Measurements from ENCODE around the gene TPH1.
"Not testable (repeated sequence)": the region's sequence is repeated elsewhere in the genome, so short reads cannot be mapped to it uniquely, and the experiment has no call there.

TPH1 gene

DNA sequence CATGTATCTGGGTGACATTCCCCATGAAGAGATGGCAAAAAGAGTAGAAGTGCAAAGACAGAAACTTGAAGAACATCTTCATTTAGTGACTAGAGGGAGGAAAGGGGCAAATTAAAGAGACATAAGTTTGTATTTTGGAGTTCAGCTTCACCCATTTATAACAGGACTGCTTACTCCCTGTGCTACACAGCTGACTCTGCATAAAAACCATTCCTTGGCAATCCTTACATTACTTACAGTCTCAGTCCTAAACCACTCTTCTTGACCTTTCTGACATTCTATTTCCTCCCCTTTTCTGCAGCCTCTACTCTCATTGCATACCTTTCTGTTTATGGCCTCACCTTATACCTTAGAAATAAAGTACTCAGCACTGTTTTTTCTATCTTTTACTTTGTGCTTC is 26.4 kb downstream of the TPH1 start:
- no peak for DNase-seq

DNA sequence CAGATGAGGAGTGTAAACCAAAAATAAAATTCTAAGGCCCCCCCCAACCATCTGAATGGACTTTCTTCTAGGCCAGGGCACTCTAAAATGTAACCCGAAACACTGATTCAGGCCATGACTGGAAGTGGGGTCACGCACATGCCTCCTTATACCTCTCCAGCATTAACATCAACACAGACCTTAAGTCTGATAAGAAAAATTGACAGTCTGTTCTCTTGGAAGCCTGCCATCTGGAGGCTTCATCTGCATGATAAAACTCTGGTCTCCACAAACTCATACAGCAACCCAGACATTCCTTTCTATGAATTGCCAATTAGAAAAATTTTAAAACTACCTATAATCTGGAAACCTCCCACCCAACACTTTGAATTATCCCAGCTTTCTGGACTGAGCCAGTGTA is 29.3 kb downstream of the TPH1 start:
- peak; percentile 47 for DNase-seq

DNA sequence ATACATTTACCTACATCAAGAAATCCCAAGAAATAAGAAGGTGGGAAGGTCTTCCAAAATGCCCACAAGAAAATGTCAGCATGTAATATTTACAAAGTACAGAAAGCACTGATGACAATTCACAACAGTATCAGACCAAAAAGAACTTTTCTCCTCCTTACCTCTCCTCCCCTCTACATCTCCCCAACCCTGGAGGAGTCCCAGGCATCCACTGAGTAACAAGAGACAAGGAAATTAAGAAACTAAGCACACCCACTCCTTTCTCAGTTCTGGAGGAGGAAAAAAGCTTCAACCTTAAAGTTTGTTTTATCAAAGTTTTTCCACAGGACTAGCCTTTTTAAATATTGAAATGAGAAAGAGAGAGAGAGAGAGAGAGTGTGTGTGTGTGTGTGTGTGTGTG is 31.2 kb downstream of the TPH1 start:
- no peak for DNase-seq

DNA sequence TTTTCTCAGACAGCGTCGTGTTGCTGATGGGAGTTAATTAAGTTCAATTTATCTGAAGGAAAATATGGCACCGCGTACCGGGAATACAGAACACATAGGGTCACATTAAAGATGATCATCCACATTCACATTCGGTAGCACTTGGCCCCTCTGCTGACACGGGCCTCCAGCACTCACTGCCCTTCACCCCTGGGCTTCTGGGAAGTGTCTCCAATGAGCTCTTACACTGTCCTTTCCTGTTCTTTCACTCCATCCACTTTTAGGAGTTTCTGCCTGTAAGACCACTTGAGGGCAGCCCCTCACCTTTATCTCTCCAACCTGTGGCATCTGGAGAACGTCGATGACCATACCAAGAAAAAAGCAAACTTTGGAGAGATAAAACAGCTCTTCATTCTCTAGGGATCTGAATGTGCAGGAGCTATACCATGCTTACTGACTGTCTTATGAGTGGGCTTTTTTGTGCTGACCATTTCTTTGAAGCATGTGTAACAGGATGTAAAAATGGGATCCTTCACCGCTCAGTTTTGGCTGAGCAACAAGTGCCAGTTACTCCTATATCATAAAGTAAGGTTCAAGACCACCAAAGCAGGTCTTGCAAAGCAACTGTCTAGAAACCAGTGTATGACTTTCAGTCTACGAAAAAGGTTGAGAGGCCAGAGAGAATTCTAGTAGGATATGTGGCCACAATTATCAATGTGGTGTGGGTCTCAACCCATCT is 32.1 kb downstream of the TPH1 start:
- DNase-seq = no peak

DNA sequence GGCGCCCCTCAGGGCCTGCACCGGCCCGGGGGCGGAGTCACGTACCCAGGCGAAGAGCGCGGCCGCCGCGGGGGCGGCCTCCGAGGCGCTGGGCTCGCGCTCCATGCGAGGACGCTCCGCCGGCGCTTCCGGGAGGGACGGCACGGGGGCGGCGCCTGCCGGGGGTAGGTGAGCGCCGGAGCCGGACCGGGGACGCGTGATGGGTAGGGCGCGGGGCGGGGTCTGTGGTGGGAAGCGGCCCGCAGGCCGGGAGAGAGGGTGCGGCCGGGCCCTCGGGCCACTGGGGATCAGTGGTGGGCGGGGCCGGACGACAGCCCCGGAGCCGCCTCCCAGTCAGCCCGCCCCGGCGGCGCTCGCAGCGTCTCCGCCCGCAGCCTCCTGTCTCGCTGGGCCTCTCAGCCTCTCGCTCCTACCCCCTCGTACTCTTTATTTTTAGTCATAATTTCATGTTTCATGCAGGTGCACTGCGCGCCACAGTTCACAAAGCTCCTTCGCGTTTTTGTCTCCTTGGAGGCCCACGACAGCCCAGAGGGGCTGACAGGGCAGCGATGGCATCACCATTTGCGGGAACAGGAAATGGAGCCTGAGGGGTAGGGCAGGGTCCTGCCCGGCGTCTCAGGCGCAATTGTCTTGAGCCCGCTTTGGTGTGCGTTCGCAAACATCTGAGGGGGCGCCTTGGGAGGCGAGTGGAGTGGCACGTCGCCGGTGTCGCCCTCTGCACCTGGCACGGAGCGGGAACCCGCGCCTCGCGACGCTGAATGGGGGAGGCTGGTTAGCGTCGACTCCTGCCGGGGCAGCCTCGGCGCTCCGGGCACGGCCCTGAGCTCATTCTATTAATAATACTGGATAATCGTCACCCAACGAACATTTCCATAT is 32.9 kb downstream of the TPH1 start, which contains the start of gene SERGEF:
SERGEF (minus strand) TSS at position 142 of the 876 bp plus-strand sequence; CDS start at position 105, 37 bp downstream.
- peak; percentile 56 for DNase-seq

DNA sequence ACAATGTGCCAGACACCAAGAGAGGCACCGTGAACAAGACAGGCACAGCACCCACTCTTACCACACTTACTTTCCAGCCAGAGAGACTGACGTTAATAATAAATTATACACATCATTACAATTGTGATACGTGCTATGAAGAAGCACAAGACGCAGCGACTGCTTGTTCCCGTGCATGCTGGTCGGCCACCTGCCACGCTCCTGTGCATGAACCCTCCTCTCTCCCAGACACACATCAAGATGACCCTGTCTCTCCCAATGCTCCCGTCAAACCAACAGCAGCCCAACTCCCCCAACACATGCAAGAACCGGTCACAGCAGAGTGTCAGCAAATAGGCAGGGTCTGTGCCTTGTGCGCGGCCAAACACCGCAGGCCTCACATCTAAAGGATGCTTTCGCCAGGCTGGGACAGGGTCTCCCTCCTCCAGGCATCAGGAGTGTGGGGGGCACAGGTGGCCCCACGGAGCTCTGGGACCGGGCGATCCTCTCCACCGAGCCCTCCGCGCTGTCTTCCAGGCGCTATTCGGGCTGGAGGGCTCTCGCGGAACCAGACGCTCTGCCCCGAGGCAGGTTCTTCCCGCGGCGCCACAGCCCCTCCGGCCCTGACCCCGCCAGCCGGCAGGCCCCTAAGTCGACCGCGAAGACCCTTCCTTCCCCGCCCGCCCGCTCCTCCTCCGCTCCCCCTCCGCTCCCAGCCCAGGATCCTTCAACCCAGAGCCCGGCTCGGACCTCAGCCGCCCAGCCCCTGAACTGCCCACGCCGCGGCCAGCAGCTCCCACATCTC is 33.8 kb downstream of the TPH1 start:
- DNase-seq = no peak

DNA sequence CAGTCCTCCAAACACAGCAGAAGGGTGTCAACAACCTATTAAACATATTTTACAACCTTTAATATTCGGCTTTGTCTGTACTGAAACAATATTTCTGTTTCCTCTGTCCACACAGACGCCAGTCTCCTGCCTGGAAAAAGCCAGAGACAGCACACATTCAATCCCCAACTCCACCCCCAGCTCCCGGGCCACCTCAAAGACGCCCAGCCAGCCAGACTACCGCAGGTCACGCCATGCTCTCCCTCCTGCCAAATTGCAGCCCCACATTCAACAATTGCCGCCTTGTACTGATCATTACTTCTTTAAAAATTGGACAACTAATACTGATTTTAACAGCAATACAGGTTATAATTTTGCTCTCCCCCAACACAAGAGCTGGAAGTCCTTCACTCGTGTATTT is 34.4 kb downstream of the TPH1 start:
- DNase-seq = no peak

DNA sequence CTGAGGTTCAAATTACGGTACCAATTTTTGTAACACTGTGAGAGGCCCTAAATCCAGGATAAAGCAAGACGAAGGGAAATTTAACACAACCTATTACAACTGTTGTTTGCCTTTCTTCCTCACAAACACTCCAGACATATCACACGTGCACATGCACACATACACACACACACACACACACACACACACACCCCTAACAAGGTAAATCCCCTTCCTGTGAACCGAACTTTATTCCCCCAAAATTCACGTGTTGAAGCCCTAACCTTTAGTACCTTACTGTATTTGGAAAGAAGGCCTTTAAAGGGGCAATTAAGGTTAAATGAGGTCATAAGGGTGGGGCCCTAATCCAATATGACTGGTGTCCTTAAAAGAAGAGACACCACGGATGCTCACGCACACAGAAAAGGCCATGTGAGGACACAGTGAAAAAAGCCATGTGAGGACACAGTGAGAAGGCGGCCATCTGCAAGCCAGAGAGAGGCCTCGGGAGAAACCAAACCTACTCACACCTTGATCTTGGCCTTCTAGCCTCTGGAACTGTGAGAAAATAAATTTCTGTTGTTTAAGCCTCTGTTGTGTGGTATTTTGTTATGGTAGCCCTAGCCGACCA is 35.0 kb downstream of the TPH1 start:
- DNase-seq = no peak

DNA sequence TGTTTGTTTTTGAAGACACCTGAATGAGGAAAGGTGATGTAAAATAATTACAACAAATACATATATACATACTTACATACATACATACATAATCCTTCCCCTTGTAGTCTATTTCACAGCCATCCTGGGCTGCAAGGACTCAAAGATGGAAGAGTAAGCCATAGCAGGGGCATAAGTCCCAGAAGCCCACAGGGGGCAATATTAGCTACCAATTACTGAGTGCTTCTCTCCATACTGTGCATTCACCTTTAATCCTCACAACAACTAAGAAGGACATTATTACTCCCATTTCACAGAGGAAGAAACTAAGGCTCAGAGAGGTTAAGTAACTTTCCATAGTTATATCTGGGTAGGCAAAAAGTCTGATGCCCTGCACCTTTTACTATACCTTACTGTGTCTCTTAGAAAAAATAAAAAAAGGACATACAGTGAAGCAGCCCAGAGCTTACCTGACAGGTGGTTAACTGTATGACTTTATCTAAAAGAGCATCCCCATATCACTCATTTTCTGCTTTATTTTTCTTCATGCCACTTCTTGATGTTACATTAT is 35.9 kb downstream of the TPH1 start:
- no peak for DNase-seq

DNA sequence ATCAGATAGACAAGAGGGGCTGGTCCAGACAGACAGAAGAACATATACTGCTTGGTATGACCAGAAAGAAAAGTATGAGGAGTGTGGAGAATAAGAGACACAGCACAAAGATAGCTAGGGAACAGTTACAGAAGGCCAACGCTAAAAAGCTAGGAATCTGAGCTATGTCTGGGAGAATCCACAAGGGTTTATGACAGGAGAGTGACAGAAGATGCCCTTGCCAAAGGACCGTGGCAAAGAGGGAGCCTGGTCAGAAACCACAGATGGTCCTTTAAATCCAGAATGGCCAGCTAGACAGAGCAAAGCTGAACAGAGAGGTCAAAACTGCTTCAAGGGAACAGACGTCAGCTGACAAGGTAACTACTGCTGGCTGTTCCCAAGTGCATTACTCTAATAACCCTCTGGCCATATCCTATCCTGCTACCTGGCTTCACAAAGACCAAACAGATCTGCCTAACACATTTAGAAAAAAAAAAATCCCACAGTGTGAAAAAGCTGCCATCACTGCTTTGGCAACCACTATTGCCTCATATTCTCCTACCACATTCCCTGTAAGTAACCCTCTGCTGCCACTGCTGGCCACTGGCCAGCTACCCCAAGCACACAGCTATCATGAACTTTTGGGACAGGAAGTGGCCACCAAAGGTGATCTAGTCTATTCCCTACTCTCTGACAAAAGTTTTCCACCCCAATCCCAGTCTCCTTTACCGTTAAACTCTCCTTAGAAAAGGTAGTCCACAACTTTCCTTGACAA is 40.5 kb downstream of the TPH1 start:
- DNase-seq = no peak

DNA sequence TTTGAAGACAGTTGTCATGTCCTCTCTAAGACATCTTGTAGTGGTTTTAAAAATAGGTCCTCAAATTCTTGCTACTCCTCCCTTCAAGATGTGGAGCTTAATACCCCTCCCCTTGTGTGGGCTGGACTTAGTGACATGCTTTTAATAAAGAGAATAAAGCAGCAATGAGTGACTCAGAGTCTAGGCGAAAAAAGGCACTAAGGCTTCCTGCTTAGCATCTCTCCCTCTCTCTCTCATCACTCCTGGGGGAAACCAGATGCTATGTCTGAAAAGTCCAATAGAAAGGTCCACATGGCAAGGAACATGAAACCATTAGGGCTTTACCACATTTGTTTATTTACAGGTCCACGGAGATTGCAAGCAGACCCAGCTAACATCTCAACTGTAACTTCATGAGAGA is 44.9 kb downstream of the TPH1 start:
- DNase-seq = no peak

DNA sequence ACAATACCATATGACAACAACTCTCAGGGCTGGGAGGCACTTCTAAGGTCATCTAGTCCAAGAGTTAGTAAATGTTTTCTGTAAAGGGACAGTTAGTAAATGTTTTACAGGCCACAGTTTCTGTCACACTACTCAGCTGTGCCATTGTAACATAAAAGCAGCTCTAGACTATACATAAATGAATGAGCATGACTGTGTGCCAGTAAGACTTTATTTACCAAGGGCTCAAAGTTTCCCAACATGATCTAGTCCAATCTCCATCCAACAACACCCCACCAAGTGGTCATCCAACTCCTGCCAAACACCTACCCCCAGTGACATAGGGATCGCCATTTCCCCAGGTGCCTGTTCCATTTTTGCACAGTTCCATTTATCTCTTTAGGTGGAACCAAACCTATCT is 45.3 kb downstream of the TPH1 start:
- no peak for DNase-seq

DNA sequence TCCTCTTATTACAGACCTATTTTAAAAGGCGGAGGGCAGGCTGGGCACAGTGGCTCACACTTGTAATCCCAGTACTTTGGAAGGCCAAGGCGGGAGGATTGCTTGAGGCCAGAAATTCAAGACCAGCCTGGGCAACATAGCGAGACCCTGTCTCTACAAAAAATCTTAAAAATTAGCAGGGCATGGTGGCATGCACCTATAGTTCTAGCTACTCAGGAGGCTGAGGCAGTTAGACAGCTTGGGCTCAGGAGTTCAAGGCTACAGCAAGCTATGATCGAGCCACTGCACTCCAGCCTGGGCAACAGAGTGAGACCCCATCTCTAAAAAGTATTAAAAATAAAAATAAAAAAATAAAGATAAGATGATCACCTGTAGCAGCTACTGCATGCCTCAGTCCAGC is 45.9 kb downstream of the TPH1 start:
- DNase-seq = not testable (repeated sequence)

Measured in DMS 273 treated with DMSO at 0.1 percent for 48 hours (cell line).